ENCODE results near the gene C1orf116. TPM values are rescaled to one million over a fixed set of nuclear protein-coding genes. Genes with fewer than 3 reads are reported as not detected.

C1orf116 gene
- total RNA-seq, 1 donor from 2014 or later, result 31.9 TPM

DNA sequence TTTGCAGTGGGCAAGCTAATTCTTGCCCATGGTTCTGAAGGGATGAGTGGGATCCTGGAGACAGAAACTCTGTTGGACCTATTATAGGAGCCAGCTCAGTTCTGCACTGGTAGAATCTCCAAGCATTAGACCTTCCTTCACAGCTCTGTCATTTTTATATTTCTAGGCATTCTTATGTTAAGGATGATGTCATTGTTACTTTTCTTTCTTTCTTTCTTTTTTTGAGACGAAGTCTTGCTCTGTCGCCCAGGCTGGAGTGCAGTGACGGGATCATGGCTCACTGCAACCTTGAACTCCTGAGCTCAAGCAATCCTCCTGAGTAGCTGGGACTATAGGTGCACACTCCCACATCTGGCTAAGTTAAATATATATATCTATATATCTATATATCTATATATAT lies 28.0 kb upstream of the C1orf116 start:
- TF ChIP-seq, protein P1, sequence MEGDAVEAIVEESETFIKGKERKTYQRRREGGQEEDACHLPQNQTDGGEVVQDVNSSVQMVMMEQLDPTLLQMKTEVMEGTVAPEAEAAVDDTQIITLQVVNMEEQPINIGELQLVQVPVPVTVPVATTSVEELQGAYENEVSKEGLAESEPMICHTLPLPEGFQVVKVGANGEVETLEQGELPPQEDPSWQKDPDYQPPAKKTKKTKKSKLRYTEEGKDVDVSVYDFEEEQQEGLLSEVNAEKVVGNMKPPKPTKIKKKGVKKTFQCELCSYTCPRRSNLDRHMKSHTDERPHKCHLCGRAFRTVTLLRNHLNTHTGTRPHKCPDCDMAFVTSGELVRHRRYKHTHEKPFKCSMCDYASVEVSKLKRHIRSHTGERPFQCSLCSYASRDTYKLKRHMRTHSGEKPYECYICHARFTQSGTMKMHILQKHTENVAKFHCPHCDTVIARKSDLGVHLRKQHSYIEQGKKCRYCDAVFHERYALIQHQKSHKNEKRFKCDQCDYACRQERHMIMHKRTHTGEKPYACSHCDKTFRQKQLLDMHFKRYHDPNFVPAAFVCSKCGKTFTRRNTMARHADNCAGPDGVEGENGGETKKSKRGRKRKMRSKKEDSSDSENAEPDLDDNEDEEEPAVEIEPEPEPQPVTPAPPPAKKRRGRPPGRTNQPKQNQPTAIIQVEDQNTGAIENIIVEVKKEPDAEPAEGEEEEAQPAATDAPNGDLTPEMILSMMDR (IDR thresholded peaks at IDR 0.05; ENCODE audit: unreplicated experiment), result no peak
- Mint-ChIP-seq H3K4me1 (ENCODE audit: low read depth) (no peaks in the 10 kb centered on the region), H3K27me3 (no peaks in the 10 kb centered on the region), H3K36me3 (ENCODE audit: insufficient read depth) (peaks cover 9% of the 10 kb centered on the region), H3K27ac (peak overlapping the region; percentile 12), H3K9me3 (ENCODE audit: low read depth) (no peaks in the 10 kb centered on the region), H3K4me3 (ENCODE audit: low read depth) (no peak overlapping the region)
- no peak for DNase-seq (ENCODE audit: low spot score, unreplicated experiment)

DNA sequence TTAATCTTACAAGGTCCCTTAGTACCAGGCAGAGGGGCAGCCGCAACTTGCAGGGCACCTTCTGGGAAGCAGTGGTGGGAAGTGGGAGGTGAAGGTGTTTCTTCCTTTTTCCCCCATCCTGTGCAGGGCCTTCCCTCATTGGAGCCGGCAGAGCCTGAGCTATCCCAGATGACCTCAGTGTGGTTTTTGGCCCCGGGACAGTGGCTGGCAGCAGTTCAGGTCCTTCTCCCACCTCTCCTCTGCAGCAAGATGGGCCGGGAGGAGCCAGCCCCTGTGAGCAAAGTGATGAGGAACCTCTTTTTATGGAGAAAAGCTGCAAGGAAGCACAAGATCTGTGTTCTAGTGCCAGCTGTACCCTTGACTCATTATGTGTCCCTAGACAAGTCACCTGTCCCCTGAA lies 27.3 kb upstream of the C1orf116 start:
- TF ChIP-seq, protein P1 (IDR thresholded peaks at IDR 0.05; ENCODE audit: unreplicated experiment), result no peak
- H3K27ac Mint-ChIP-seq, result no peak overlapping the region
- peaks cover 7% of the 10 kb centered on the region for H3K36me3 Mint-ChIP-seq (ENCODE audit: insufficient read depth)
- H3K9me3 Mint-ChIP-seq (ENCODE audit: low read depth), result no peaks in the 10 kb centered on the region
- H3K4me3 Mint-ChIP-seq (ENCODE audit: low read depth), result no peak overlapping the region
- DNase-seq (ENCODE audit: low spot score, unreplicated experiment), result no peak
- H3K4me1 Mint-ChIP-seq (ENCODE audit: low read depth), result no peaks in the 10 kb centered on the region
- peaks cover 1% of the 10 kb centered on the region for H3K27me3 Mint-ChIP-seq

DNA sequence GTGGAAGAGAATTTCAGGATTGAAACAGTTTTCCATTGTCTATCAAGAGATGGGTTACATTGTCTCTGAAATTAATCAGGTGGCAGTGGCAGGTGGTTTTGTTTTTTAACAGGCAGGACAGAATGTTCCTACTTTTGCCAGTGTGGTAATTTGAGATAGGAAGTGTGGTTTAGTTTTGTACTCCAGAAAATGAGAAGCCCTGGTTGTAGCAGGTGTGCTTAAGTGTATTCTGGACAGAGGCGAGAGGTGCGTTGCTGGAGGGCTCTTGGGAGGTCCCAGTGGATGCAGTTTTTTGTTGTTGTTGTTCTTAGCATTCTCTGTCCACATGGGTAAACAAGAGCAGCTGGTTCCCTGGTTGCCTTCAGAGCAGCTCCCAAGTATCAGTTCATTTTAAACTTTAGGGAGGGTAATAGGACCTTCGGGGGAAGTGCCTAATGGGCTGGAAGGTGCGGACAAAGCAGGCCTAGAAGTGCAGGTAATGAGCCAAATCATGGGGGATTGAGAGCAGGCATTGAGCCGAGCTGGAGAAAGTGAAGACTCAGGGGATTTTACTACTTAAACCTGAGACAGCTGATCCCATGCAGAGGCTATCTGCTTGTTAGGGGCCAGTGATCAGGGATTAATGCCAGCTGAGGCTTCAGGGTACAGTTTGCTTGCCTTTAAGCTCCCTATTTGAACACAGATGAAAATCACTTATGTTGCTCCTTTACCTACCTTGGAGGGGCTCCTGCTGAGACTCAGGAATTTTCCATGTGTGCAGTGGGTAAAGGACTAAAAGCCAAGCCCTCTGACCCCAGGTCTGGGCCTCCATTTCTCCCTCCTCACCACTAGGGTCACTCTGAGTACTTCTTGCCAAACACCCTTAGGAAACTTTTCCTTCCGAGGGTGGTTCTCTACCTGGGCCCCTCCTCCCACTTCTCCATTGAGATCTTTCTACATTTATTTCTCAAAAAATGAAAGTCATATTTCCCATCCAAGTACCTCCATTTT lies 26.6 kb upstream of the C1orf116 start:
- H3K4me3 Mint-ChIP-seq (ENCODE audit: low read depth), result no peak overlapping the region
- peaks cover 7% of the 10 kb centered on the region for H3K36me3 Mint-ChIP-seq (ENCODE audit: insufficient read depth)
- no peak for DNase-seq (ENCODE audit: low spot score, unreplicated experiment)
- no peak overlapping the region for H3K27ac Mint-ChIP-seq
- TF ChIP-seq, protein P1 (IDR thresholded peaks at IDR 0.05; ENCODE audit: unreplicated experiment), result peak; percentile 42
- peaks cover 6% of the 10 kb centered on the region for H3K27me3 Mint-ChIP-seq
- H3K9me3 Mint-ChIP-seq (ENCODE audit: low read depth), result no peaks in the 10 kb centered on the region
- H3K4me1 Mint-ChIP-seq (ENCODE audit: low read depth), result no peaks in the 10 kb centered on the region

DNA sequence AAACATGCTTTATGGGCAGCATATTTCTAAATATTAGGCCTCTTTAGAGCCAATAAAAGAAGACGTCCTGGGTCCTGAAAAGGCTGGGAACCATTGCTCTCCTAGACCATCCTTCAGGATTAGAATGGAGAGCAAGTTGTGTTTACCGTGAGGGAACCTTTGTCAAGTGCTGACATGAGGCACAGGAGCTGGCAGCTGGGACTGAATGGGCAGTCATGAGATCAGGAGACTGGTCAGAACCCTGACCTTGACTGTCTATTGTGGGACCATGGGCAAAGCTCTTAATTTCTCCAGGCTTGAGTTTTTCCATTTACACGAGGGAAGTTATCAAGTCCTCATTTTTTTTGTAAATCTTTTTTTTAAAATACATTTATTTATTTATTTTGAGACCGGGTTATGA lies 25.7 kb upstream of the C1orf116 start:
- H3K4me3 Mint-ChIP-seq (ENCODE audit: low read depth), result no peak overlapping the region
- H3K4me1 Mint-ChIP-seq (ENCODE audit: low read depth), result no peaks in the 10 kb centered on the region
- H3K9me3 Mint-ChIP-seq (ENCODE audit: low read depth), result no peaks in the 10 kb centered on the region
- TF ChIP-seq, protein P1 (IDR thresholded peaks at IDR 0.05; ENCODE audit: unreplicated experiment), result no peak
- peaks cover 7% of the 10 kb centered on the region for H3K36me3 Mint-ChIP-seq (ENCODE audit: insufficient read depth)
- H3K27ac Mint-ChIP-seq, result no peak overlapping the region
- no peak for DNase-seq (ENCODE audit: low spot score, unreplicated experiment)
- H3K27me3 Mint-ChIP-seq, result peaks cover 6% of the 10 kb centered on the region

DNA sequence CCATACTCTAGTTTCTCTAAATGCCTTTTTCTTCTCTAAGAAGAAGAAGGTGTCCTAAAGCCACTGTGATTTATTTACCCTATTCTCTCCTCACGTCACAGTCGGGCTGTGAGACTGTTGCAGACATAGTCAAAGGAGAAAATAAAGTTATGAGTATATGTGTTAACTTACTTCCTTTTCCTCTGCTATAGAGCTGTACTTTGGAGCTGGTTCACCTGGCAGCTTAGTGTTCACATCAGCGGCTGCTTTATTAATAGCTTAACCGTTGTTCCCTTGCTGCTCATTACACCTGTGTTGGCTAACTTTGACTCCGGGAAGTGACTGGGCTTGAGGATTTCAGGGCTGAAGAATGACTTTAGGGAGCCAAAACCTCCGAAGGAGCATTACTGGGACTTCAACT lies 24.1 kb upstream of the C1orf116 start:
- Mint-ChIP-seq H3K9me3 (ENCODE audit: low read depth) (no peaks in the 10 kb centered on the region), H3K27me3 (peaks cover 6% of the 10 kb centered on the region), H3K4me3 (ENCODE audit: low read depth) (no peak overlapping the region), H3K36me3 (ENCODE audit: insufficient read depth) (no peaks in the 10 kb centered on the region), H3K4me1 (ENCODE audit: low read depth) (peaks cover 3% of the 10 kb centered on the region), H3K27ac (no peak overlapping the region)
- no peak for DNase-seq (ENCODE audit: low spot score, unreplicated experiment)
- TF ChIP-seq, protein P1 (IDR thresholded peaks at IDR 0.05; ENCODE audit: unreplicated experiment), result no peak

Data from progenitor cell of endocrine pancreas (in vitro differentiated cells).